GM19455 (cell line): ENCODE results near the gene SLC25A21.

Experiments
- ATAC-seq: cut with Tn5 transposase; IDR thresholded peaks from one replicate; pipeline ENCODE4 v1.9.1; 2021; ENCODE audit not compliant: unreplicated experiment

The SLC25A21 gene

DNA sequence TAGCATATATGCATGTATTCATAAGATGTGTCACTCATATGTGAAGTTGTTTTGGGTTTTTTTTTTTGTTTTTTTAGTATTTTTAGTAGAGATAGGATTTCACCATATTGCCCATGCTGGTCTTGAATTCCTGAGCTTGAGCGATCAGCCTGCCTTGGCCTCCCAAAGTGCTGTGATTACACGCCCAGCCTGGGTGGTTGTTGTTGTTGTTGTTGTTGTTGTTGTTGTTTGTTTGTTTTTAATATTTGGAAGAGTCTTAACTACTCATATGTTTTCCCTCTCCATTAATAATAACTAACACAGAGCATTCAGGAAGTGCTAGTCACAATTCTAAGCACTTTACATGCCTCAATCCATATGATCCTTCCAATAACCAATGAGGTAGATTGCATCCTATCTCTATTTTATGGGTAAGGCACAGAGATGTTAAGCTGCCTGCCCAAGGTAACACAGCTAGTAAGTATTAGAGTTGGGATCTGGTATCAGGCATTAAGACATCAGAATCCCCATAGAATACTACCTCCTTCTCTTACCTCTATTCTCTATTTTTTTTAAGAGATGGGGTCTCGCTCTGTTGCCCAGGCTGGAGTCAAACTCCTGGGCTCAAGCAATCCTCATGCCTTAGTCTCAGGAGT lies 27.6 kb downstream of the SLC25A21 start:
- no peak for ATAC-seq

DNA sequence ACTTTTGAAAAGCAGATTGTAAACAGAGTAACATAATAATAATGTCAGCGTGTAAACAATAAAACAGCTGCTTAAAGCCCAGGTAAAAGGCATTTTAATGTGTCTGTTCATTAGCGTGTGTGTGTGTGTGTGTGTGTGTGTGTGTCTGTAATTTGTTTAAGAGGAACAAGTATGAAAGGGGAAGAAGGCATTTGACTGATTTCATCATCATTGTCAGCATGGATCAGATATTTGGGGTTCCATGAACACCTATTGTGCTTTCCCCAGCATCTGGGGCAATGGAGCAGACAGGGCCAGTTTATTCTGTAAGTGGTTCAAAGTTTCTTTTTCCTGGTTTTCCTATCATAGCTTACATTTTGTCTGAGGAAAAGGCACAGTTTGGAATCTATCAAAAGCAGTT lies 28.9 kb downstream of the SLC25A21 start:
- no peak for ATAC-seq

DNA sequence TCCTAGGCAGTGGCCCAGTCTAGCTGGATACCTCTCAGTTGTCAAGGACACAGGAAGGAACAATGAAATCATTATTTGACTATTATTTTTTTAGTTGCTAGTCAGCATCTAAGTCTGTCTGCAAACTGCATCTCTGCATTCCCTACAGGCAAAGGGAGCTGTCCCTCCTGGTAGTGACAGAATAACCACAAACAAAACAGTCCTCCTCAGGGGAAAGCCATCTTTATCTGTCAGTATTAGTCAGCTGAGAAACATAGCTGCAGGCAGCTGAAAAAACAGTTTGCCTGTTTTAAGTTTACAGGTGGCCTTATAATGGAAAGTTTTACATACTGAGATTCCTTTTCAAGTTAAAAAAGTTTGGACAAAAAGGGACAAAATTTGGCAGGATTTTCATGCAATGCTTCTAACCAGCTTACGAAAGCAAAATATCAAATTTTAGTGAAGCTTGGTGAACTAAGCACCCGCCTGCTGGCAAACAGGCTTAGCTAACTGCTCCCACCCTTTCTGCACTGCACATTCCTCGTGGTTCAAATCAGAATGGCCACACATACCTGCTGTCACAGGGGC lies 29.5 kb downstream of the SLC25A21 start:
- ATAC-seq: no peak

DNA sequence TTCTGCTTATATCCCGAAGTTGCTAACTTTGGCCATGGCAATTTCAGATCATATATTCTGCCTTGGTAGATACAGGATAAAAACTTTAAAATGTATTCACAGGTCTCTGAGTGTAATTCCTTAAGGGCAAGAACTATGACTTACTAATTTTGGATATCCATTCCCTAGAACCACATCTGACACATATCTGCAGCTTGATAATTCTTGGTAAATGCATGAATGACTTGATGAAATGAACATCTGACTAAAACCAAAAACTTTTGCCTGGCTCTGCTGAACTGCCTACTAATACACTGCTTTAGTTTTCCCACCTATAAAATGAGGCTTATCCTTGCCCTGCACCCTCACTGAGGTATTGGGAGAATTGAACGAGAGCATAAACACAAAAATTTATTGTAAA lies 32.2 kb downstream of the SLC25A21 start:
- no peak for ATAC-seq

DNA sequence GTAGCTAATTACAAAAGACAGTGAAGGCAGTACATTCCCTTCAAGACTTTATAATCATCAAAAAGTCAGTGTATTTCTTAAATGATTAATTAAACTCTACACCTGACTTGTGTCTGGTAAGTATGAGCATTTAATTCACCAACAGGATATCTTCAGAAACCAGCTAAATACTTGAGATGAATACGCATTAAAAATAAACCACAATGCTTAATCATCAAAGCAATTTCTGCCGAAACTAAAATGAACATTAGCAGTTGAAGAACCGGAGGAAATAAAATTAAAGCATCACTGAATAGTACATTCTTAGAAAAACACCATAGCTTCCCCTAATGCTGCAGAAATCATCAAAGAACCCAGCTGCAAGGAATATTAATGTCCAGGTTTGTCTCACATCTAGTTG lies 32.7 kb downstream of the SLC25A21 start:
- no peak for ATAC-seq

DNA sequence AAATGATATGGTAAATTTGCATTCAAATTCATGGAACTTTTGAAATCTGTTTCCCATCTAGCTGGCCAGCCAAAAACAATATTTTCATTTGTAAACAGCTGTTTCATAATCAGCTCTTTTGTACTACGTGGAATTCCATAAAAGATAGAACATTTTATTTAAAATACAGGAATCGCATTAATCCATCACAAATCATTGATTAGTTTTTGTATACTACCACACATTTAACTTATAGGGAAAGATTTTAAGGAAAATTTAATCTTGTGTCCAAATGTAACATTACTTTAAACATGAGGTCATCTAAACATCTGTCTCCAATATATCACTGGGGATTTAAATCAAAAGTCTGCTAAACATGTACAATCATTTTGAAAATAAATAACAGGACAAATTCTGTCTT lies 33.5 kb downstream of the SLC25A21 start:
- no peak for ATAC-seq

DNA sequence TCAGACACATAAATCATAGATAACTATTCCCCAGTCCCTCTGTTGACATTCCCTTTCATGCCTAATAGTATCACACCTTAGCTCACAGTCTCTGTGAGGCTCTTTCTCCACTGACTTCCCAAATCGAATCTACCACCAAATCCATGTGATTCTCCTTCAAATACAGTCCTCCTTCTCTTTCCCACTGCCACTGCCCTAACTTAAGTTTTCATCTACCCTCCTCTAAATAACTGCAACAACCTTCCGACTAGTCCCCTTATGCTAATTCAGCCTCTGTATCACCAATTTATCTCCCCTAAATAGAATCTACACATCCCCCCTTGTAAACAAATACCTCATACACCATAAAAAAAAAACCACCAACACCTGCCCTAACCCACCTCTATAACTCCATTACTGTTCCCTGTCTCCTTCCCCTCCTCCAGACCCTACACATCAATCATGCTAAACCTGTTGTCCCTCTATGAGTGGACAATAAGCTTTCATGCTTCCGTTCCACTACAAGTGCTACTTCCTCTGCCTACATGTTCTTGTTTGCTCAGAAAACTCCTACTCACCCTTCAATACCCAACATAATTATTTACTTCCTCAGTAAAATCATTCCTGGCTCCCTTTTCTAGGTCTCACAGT lies 39.0 kb downstream of the SLC25A21 start:
- ATAC-seq: no peak

DNA sequence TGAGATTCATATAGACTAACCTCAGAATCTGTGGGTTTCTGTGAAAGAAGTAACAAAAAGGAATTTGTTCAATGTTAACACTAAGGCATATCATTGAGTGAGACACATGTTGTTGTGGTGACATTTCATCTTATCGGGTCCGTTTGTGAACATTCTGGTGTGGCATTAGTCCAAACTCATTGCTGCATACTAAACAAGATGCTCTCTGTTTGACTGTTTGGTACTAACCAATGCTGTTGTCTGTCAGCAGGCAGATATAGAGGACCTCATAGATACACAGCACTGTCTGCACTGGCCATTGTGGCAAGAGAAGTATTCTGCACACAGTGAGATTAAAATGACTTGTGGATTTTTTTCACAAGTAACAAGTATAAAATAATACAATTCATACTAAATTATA lies 41.2 kb downstream of the SLC25A21 start:
- ATAC-seq: no peak

DNA sequence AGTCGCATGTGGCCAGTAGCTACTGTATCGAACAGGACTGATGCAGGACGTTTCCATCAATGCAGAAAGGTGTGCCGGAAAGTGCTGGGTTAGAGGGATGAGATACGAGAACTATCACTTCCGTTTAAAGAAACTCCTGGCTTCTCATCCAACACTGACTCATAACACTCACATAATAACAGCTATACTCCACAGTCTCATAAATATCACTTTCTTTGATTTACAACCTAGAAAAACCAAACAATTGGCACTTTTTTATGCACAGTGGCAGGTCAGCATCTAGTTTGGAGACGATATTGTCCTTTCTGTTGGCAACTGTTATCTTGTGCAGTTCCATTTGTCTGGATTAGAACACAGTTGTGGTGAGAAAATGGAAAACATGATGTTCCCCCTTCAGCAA lies 43.4 kb downstream of the SLC25A21 start:
- no peak for ATAC-seq

DNA sequence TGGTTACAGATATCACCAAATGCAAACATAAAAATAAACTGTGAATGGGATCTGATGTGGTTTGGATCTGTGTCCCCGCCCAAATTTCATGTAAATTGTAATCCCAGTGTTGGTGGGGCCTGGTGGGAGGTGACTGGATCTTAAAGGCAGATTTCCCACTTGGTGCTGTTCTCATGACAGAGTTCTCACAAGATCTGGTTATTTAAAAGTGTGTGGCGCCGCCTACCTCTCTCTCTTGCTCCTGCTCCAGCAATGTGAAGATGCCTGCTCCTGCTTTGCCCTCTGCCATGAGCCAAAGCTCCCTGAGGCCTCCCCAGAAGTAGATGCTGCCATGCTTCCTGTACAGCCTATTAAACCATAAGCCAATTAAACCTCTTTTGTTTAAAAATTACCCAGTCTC lies 47.8 kb downstream of the SLC25A21 start:
- no peak for ATAC-seq

DNA sequence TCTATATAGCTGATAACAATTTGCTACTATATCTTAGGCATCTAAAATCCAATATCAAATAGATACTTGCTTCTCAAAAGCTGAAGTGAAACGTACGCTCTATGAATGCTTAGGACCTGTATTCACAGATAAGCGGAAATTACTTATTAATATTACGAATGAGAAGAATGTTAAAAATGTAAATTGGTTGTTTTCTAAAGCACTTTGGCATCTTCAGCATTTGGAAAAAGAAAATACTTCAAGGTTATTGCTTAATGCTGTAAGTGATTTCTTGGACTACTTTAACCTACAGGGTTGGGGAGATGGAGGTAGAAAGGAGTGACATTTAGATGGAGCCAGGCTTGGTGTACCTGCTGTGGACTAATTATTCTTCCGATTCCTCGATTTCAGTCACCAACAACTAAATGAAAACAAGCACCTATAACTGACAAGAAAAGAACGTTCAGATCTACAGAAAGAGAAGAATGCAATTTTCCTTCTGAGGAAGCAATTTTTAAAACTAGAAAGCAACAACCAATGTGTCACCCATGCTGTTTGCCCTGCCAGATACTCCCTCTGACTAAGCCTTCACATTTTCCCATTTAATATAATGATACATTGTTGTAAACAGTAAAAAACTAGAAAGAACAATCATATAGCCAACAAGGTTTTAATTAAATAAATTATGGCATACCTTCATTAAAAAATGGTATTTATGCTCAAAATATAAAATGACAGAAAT lies 49.3 kb downstream of the SLC25A21 start:
- ATAC-seq: no peak

DNA sequence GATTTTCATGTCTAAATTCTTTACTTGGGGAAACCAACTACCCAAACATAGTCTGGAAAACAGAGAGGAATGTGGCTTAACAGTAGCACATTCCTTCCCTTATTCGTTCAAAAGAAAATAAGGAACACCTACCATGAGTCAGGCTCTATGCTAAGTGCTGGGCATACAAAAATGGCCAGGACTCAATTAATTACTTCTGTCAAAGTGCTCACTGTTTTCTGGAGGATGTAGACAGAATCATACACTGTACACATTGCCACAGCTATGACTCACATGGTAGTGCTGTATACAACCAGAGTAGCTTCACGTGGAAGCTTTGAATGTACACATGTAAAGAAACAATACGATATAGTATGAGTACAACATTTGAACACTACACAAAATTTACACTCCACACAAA lies 50.1 kb downstream of the SLC25A21 start:
- no peak for ATAC-seq

DNA sequence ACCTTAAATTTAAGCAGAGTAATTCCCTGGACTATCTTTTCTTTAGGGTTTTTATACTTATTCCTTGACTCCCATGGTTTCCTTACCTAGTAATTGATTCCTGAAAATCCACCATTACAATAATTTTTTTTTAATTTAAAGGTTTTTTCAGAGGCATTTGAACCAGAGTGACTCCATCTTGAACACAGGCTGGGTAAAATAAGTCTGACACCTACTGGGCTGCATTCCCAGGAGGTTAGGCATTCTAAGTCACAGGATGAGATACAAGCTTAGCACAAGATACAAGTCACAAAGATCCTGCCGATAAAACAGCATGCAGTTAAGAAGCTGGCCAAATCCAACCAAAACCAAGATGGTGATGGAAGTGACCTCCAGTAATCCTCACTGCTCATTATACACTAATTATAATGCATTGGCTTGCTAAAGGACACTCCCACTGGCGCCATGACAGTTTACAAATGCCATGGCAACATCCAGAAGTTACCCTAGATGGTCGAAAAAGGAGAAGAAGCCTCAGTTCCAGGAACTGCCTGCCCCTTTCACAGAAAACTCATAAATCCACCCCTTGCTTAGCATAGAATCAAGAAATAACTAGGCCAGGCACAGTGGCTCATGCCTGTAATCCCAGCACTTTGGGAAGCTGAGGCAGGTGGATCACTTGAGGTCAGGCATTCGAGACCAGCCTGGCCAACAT lies 53.6 kb downstream of the SLC25A21 start:
- no peak for ATAC-seq

DNA sequence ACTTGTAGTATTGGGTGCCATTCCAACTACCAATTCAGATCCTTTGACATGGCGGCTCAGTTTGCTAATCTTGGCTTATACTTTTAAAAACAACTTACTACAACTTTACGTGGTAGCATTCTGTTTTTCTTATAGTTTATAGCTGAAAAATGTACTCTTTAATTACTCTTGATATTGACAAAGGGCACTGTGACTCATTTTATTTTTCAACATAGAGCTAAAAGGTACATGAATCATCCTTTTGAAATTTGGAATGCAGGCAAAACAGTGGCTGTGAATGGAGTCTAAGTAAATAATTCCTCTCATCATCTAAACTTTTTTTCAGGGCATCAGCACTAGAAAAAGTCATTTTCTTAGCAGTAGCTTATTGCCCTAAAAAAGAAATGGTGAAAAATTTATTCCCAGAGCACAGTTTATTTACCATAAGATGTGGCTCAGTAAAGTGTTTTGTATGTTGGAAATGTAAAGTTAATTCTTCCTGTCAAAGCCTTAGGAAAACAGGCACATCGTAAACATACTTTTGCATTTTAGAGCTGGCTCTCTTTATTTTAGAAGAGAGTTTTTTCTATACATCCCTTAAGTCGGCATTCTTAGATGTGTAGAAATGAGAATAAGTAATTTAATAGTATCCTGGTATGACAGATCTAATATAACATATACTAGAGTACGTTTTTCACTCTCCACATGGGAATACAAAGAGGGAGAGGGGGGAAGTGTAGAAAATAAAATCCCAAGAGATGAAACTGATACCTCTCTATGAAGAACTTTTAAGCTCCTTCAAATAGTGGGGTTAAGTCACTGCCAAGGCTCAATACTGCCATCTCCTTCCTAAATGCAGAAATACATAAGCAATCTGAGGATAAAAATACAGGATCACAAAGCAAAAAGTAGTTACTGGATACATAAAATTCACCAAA lies 55.2 kb downstream of the SLC25A21 start:
- no peak for ATAC-seq

DNA sequence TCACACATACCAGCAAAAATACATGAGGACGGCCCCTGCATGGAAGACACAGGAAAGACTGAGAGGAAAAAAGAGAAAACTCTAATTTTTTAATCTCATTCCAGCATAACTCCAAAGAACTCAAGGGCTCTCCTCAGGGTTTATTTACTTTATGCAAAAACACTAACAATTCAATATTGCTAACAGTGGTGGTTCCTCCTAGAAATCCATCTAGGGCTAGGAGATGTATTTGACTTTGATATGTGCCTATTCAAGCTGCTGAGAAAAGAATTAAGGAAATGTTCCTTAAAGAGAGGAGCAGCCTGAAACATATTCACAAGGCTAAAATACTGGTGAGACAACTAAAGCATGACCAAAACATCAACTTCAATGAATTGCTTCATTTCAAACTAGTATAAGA lies 57.0 kb downstream of the SLC25A21 start:
- ATAC-seq: no peak

DNA sequence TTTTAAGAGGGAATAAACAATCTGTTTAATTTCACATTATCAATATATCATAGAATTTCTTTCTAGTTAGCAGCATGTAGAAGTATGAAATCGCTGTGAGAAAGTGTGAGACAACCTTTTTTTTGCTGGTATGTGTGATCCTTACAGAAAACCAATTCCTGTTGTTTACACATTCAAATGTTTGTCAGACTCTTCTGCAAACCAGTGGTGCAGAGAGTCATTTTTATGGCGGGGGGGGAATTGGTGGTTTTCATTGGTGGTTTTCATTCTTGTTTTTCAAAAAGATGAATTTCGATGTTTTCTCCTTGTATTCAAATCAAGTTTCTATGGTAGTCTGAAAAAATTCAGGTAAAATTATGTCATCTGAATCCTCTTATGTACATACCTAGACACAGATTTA lies 57.8 kb downstream of the SLC25A21 start:
- no peak for ATAC-seq

DNA sequence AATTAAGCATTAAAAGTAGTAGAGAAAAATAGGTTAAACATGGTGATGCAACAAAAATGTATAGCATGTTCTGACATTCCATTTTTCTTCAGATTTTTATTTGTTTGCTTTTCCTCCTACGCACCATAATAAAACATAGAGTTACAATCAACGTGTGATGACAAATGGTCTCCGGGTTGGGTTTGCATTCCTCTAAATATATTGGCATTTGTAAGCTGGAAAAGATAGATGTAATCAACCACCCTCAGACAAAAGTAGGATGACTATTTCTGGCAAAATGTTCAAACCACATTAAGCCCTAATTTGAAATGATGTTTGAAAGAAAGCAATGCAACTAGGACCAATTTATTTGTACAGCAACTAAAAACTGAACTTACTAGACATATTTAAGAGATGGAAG lies 58.4 kb downstream of the SLC25A21 start:
- ATAC-seq: no peak

DNA sequence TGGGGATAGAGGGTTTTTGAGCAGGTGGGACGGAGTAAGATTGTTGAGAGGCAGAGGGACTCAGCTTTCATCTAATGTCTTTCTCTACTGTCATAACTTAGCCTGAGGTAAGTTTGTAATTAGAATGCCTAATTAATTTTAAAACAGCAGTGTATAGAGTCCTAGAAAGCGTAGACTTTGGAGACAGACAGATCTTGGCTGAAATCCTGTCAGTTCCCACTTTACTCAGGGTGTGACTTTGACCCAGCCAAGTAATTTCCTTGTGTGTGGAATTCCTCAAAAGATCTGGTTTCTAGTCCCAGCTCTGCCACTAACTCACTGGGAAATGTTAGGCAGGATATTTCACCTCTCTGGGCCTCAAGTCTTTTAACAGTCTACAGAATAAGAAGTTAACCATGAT lies 74.3 kb downstream of the SLC25A21 start:
- no peak for ATAC-seq

DNA sequence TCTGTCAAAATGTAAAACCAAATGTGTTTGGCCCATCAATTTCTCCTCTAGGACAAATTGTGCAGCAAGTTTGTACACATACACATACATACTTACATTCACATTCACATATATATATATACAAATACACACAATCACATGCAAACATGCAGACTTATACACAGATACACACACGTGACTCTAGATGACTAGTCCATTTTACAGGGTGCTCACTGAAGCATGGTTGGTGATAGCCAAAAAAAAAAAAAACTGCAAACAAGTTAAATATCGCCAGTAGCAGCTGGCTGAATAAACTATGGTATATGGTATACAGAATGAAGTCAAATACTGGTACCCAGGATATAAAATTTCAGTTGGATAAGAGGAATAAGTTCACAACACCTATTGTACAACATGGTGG lies 77.9 kb downstream of the SLC25A21 start:
- no peak for ATAC-seq

DNA sequence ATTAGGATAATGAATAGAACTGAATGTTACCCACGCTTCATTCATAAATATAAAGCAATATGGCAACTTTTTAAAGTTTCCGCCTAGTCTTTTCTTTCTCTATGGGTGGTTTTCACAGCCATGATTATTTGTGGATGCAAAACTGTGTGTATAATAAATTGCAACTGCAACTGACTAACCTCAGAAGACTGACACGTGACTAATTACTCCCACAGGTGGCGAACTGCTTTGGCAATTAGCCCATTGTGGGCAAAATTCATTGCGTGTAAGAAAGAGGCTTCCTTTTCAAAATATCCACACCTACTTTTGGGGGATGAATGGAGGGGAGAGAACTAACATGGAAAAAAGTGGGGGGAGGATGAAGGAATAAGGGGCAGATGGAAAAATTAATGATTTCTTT lies 79.0 kb downstream of the SLC25A21 start:
- no peak for ATAC-seq

DNA sequence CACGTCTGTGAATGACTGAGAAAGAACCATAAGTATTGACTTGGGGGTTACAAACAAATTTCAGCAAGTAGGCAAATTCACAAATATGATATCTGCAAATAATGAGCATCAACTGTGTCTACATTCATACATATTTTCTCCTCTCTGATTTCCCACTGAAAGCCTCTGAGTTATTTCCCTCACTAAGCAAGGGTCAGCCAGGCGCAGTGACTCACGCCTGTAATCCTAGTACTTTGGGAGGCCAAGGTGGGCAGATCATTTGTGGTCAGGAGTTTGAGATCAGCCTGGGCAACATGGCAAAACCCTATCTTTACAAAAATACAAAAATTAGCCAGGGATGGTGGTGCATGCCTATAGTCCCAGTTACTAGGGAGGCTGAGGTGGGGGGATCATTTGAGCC lies 80.8 kb downstream of the SLC25A21 start:
- ATAC-seq: no peak
